Activated CD4-positive, alpha-beta T cell treated with anti-CD3 and anti-CD28 coated beads for 36 hours (primary cell): ENCODE results near the gene RIMBP2. TPM values are rescaled to one million over a fixed set of nuclear protein-coding genes. Genes with fewer than 3 reads are reported as not detected.
A peak's percentile ranks its signal among the peaks of the same experiment; 100 is the strongest.

ENCODE experiments used
- ATAC-seq: fragments of 200-7000 bp; cut with Tn5 transposase; one replicate; pipeline ENCODE4 v1.10.0; 2021; ENCODE audit warnings: mild to moderate bottlenecking, moderate library complexity
- CTCF ChIA-PET: fragments of 350-600 bp; sonication (Branson Sonifier 250); formaldehyde crosslinking; loops from one replicate; lab custom pipeline; 2021; ENCODE audit warnings: antibody characterized with exemption; lab: Charles Lee
- POLR2A ChIA-PET: fragments of 350-600 bp; sonication (Branson Sonifier 250); formaldehyde crosslinking; loops from one replicate; lab custom pipeline; 2021; ENCODE audit warnings: antibody characterized with exemption, inconsistent platforms; lab: Charles Lee
- DNase-seq: peaks from one replicate; pipeline ENCODE4 v3.0.0-alpha.2; 2020
- H3K27ac Mint-ChIP-seq: one replicate; pipeline ENCODE4 v1.8.0; 2021; ENCODE audit warnings: mixed read lengths
- H3K27me3 Mint-ChIP-seq: one replicate; pipeline ENCODE4 v1.8.0; 2021; ENCODE audit warnings: mixed read lengths
- H3K36me3 Mint-ChIP-seq: one replicate; pipeline ENCODE4 v1.8.0; 2021; ENCODE audit warnings: low read depth, mixed read lengths
- H3K4me1 Mint-ChIP-seq: one replicate; pipeline ENCODE4 v1.8.0; 2021; ENCODE audit warnings: mixed read lengths
- H3K4me3 Mint-ChIP-seq: one replicate; pipeline ENCODE4 v1.8.0; 2021; ENCODE audit warnings: mild to moderate bottlenecking, moderate library complexity, mixed read lengths
- H3K9me3 Mint-ChIP-seq: one replicate; pipeline ENCODE4 v1.8.0; 2021; ENCODE audit warnings: low read depth, mixed read lengths
- intact Hi-C, 2 experiments: fragments of 100-400 bp; cut with DNase I in 1 of 2; cut with micrococcal nuclease in 1 of 2; formaldehyde crosslinking; loops; one replicate each; pipeline versions ENCODE4 v1.14.2 to v1.15.1; 2022 to 2024; cut with DNase I, micrococcal nuclease
- total RNA-seq, 2 experiments: library from RNA; stranded (reverse); gene quantifications; one replicate each; pipeline ENCODE4 v1.2.3, GENCODE V29; 2021

The RIMBP2 gene
- total RNA-seq, 2 experiments from 2014 or later, result not detected

DNA sequence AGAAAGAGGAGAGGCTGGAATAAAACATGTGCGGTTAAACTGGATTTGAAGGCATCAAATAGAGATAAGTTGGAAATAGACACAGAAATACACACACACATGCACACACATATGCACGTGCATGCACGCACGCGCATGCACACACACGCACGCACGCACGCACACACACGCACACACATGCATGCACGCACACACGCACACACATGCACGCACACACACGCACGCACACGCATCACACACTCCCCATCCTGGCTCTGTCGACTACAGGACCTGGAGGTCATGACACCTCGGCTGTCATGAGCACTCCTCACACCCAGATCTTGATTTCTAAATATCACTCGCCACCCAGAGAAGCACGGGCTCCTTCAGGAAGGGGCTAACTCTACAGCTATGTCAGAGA is 51.8 kb downstream of the RIMBP2 start:
- no peak overlapping the region for H3K27ac Mint-ChIP-seq
- CTCF ChIA-PET, result no interaction called here
- no peak overlapping the region for H3K4me3 Mint-ChIP-seq
- intact Hi-C loops, result no loop called here
- no peaks in the 10 kb centered on the region for H3K4me1 Mint-ChIP-seq
- ATAC-seq, result no peak
- no peaks in the 10 kb centered on the region for H3K36me3 Mint-ChIP-seq
- no peak for DNase-seq
- H3K27me3 Mint-ChIP-seq, result no peaks in the 10 kb centered on the region
- H3K9me3 Mint-ChIP-seq, result peaks cover 5% of the 10 kb centered on the region
- POLR2A ChIA-PET, result no interaction called here

DNA sequence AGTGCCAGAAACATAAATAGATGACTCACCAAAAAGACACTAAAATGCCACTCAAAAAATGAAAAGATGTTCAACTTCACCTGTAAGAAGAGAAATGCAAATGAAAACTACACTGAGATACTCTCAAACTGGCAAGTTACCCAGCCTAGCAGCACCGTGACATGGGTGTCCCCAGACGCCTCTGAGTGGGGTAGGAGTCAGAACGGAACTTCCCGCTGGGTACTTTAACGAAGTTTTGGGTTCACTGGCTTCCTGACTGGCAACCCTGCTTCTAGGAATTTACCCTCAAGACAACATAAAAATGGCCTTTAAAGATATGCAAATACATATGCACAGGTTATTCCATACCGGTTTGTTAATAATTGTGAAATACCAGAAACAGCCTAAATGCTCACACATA is 52.6 kb downstream of the RIMBP2 start:
- POLR2A ChIA-PET, result no interaction called here
- peaks cover 5% of the 10 kb centered on the region for H3K9me3 Mint-ChIP-seq
- DNase-seq (no peak), ATAC-seq (peak; percentile 30)
- no peak overlapping the region for H3K4me3 Mint-ChIP-seq
- CTCF ChIA-PET, result no interaction called here
- no peak overlapping the region for H3K27ac Mint-ChIP-seq
- intact Hi-C loops, result no loop called here
- peaks cover 3% of the 10 kb centered on the region for H3K27me3 Mint-ChIP-seq
- no peaks in the 10 kb centered on the region for H3K4me1 Mint-ChIP-seq
- no peaks in the 10 kb centered on the region for H3K36me3 Mint-ChIP-seq

DNA sequence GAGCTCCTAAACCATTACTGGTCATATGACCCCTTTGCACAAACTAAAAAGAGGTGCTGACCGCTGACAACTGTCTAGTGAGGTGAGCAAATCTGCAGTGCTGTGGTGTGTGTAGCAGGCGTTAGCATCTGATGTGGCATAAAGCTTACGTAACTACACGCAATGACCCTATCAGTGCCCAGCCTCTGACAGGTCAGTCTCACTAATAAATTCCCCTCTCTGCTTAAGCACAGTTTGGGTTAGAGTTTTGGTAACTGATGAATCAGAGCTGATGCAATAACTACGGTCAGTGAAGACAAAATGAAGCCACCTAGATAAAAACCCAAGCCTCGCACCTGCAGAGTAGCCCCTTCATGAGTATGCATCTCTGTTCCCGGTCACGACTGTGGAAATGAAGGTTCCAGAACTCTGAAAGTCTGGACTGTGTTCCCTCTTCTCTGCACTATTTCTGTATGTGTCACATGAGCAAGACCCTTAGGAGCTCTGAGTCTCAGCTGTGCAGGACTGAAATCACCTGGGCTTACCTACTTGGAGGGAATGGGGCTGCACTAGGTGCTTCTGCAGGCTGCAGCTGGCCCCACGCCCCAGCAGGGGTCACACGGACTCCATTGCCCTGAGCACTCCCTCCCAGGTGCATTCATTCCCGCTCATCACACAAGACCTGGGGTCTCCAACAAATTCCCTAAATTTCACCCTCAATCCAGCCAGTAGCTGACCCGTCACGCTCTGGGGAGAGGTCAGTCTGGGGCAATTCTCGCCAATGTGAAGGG is 54.4 kb downstream of the RIMBP2 start:
- ChIA-PET POLR2A (interaction anchor here (0.5 kb wide), 1 partner anchor 528 kb away, joined by 3 read pairs; no protein-coding TSS in a partner anchor), CTCF (interaction anchor here (0.7 kb wide), 1 partner anchor 1439 kb away, joined by 3 read pairs; no protein-coding TSS in a partner anchor)
- Mint-ChIP-seq H3K4me1 (no peaks in the 10 kb centered on the region), H3K4me3 (no peak overlapping the region), H3K27ac (no peak overlapping the region), H3K9me3 (no peaks in the 10 kb centered on the region), H3K36me3 (no peaks in the 10 kb centered on the region), H3K27me3 (peaks cover 5% of the 10 kb centered on the region)
- DNase-seq (no peak), ATAC-seq (no peak)
- intact Hi-C loops, result no loop called here

DNA sequence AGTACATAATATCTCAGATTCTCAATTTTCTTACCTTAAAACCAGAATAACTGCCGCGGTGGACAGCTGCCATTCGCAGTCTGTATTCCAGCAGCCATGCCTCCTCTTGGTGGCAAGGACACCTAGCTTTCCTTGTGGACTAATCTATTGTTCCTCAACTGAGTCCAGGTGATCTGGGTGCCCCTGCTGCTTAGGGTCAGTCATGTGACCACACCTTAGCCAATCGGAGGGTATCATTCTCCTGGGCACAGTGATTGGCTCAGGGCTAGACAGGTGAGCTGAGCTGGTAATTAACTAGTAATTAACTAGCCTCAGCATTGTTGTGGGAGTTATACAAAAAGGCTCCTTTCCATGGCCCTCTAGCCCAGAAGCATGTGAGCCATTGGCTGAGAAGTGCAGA is 55.0 kb downstream of the RIMBP2 start:
- no peak overlapping the region for H3K4me3 Mint-ChIP-seq
- CTCF ChIA-PET, result no interaction called here
- DNase-seq (no peak), ATAC-seq (no peak)
- H3K27me3 Mint-ChIP-seq, result peaks cover 5% of the 10 kb centered on the region
- H3K36me3 Mint-ChIP-seq, result no peaks in the 10 kb centered on the region
- intact Hi-C loops, result no loop called here
- POLR2A ChIA-PET, result interaction anchor here (0.5 kb wide), 1 partner anchor 529 kb away, joined by 3 read pairs; no protein-coding TSS in a partner anchor
- H3K9me3 Mint-ChIP-seq, result no peaks in the 10 kb centered on the region
- H3K27ac Mint-ChIP-seq, result no peak overlapping the region
- H3K4me1 Mint-ChIP-seq, result no peaks in the 10 kb centered on the region

DNA sequence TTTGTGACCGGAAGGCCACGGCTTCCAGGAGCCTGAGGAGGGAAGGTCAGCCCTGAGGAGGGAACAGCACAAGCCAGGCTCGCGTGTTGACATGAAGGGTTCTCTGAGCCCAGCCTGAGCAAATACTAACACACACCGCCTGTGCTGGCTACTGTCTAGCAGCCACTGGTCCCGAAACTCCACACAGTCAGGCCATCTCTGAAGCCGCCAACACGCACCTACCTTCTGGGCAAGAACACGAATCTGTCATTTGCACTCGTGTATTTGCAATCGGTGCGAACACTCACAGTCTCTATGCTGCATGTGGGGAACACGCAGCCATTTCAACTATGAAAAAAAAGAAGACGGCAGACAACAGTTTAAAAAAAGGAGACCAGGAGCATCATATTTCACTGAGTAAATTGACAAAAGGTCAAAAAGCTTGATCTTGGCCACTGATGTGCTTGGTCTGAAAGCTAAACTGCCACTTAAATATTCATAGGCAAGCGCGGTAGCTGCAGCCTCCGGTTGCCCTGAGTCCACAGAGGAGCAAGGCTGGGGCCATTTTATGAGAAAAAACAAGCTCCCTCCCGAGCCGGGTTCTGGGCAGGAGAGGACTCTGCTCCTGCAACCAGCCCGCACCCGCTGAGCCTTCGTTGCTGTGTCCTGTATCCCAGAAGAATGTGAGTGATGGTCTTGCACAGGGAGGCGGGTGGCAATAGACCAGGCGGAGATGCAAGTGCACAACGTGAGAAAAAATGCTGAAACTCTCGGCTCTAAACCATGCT is 57.8 kb downstream of the RIMBP2 start:
- no peak for DNase-seq
- ATAC-seq, result no peak
- ChIA-PET POLR2A (no interaction called here), CTCF (no interaction called here)
- H3K4me1 Mint-ChIP-seq, result no peaks in the 10 kb centered on the region
- H3K9me3 Mint-ChIP-seq, result peaks cover 6% of the 10 kb centered on the region
- H3K27me3 Mint-ChIP-seq, result peaks cover 8% of the 10 kb centered on the region
- no peaks in the 10 kb centered on the region for H3K36me3 Mint-ChIP-seq
- no peak overlapping the region for H3K4me3 Mint-ChIP-seq
- no peak overlapping the region for H3K27ac Mint-ChIP-seq
- intact Hi-C loops, result no loop called here

DNA sequence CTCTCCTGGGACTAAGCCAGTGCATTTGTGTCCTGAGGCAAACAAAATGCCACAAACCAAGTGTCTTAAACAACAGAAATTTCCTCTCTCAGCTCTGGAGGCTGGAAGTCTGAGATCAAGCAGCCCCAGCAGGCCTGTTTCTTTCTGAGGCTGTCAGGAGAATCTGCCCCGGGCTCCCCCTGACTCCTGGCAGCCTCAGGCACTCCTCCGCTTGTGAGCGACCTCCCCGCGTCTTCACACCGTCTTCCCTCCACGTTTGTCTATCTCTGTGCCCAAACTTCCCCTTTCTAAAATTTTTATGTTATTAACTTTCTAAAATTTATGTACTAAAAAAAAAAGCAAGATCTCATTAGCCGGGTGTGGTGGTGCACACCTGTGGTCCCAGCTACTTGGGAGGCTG is 59.7 kb downstream of the RIMBP2 start:
- ChIA-PET POLR2A (no interaction called here), CTCF (no interaction called here)
- intact Hi-C loops, result no loop called here
- Mint-ChIP-seq H3K27ac (no peak overlapping the region), H3K4me3 (no peak overlapping the region), H3K9me3 (peaks cover 10% of the 10 kb centered on the region), H3K36me3 (no peaks in the 10 kb centered on the region), H3K4me1 (no peaks in the 10 kb centered on the region), H3K27me3 (peaks cover 14% of the 10 kb centered on the region)
- DNase-seq (no peak), ATAC-seq (no peak)

DNA sequence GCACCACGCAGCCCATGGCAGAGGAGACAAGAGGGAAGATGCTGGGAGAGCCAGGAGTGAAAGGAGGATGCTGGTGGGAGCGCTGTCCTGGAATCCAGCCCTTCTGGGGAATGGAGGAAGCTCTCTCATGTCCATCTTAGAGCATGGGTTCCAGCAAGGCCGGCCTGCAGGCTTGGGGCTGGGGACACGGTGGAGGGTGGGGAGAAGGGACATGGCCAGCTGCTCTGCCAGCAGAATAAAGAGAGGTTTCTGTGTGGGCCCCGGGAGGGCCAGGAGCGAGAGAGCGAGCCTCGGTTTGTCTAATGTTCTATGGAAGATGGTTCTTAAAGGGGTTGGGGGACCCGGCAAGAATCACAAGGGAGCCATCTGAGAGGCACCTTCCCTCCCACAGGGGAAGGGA is 60.2 kb downstream of the RIMBP2 start:
- intact Hi-C loops, result no loop called here

DNA sequence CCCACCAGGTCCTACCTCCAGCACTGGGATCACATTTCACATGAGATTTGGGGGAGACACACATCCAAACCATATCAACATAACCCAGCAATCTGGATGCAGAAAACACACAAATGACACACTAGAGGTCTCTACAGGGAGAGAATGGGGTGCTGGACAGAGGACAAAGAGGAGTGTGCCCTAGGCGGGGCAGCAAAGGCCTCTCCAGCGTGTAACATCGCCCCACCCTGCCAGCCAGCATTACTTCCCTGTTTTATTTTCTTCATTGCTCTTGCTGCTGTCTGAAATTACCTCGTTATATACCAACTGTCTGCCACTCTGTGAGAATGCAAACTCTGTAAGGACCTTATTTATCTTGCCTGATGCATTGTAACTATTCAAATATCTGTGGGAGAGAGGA is 61.1 kb downstream of the RIMBP2 start:
- DNase-seq, result no peak
- ChIA-PET CTCF (no interaction called here), POLR2A (no interaction called here)
- no peak overlapping the region for H3K27ac Mint-ChIP-seq
- peaks cover 14% of the 10 kb centered on the region for H3K27me3 Mint-ChIP-seq
- no peak overlapping the region for H3K4me3 Mint-ChIP-seq
- H3K36me3 Mint-ChIP-seq, result no peaks in the 10 kb centered on the region
- intact Hi-C loops, result no loop called here
- no peak for ATAC-seq
- H3K9me3 Mint-ChIP-seq, result peaks cover 10% of the 10 kb centered on the region
- H3K4me1 Mint-ChIP-seq, result no peaks in the 10 kb centered on the region

More for the DNA sequence above, 60.2 kb downstream of the RIMBP2 start:
- POLR2A ChIA-PET, result no interaction called here
- Mint-ChIP-seq H3K27me3 (peaks cover 14% of the 10 kb centered on the region), H3K9me3 (peaks cover 10% of the 10 kb centered on the region), H3K27ac (no peak overlapping the region), H3K36me3 (no peaks in the 10 kb centered on the region), H3K4me1 (no peaks in the 10 kb centered on the region), H3K4me3 (no peak overlapping the region)
- ATAC-seq (no peak), DNase-seq (no peak)
- CTCF ChIA-PET, result no interaction called here

DNA sequence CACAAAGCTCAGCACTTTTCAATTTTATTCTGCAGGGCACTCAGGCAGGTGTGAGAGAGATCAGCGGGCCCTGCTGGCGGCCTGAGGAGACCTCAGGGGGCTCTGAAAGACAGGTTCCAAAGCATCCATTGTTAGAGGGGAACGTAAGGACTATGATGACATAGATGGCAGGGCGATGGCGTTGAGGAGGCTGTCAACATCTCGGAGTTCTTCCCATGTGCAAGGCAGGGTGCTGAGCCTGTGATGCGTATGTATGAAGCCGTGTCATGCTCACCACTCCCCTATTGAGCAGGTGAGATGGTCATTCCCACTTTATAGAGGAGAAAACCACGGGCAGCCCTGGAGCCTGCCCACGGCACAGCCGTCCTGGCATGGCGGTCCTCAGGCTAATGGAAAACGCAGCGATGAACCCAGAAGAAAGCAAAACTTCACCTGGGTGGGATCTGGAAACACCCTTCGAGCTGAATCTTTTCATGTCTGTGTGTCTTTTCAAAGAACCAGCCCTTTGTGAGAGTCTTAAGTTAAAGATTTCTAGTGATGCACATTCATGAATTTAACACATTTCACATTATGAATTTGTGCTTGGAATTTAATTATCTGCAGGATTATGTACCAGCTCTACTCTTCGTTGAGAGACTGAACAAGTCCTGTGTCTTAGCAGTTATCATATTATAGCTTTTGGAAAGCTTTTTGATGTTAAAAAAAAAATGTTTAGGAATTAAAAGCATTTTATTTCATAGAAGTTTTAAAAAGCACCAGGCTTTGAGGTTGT is 64.7 kb downstream of the RIMBP2 start:
- Mint-ChIP-seq H3K27ac (no peak overlapping the region), H3K27me3 (peaks cover 8% of the 10 kb centered on the region), H3K36me3 (no peaks in the 10 kb centered on the region), H3K4me1 (no peaks in the 10 kb centered on the region), H3K9me3 (peaks cover 10% of the 10 kb centered on the region), H3K4me3 (no peak overlapping the region)
- DNase-seq (no peak), ATAC-seq (no peak)
- POLR2A ChIA-PET, result no interaction called here
- CTCF ChIA-PET, result no interaction called here
- intact Hi-C loops, result no loop called here

DNA sequence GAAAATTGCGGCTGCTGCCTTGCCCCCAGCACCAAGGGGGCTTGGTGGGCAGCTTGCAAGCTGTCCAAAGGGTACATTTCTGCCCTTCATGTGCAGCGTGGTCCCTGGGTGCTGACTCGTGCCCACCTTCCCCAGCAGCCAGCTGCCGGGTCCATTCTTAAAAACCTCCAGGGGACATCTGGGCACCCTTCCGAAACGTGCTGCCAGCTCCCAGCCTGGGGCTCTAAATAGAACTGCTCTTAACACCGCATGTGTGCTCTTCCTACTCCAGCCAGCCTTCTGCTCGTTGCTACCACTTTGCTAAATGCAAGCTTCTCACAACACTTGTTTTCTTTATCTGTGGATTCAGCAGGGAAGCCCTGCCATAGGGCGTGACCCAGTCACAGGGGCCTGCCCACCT is 66.0 kb downstream of the RIMBP2 start:
- ChIA-PET CTCF (no interaction called here), POLR2A (no interaction called here)
- no peak overlapping the region for H3K4me3 Mint-ChIP-seq
- ATAC-seq, result no peak
- peaks cover 8% of the 10 kb centered on the region for H3K27me3 Mint-ChIP-seq
- no peak for DNase-seq
- H3K36me3 Mint-ChIP-seq, result no peaks in the 10 kb centered on the region
- H3K4me1 Mint-ChIP-seq, result no peaks in the 10 kb centered on the region
- intact Hi-C loops, result no loop called here
- H3K9me3 Mint-ChIP-seq, result peaks cover 10% of the 10 kb centered on the region
- H3K27ac Mint-ChIP-seq, result no peak overlapping the region

DNA sequence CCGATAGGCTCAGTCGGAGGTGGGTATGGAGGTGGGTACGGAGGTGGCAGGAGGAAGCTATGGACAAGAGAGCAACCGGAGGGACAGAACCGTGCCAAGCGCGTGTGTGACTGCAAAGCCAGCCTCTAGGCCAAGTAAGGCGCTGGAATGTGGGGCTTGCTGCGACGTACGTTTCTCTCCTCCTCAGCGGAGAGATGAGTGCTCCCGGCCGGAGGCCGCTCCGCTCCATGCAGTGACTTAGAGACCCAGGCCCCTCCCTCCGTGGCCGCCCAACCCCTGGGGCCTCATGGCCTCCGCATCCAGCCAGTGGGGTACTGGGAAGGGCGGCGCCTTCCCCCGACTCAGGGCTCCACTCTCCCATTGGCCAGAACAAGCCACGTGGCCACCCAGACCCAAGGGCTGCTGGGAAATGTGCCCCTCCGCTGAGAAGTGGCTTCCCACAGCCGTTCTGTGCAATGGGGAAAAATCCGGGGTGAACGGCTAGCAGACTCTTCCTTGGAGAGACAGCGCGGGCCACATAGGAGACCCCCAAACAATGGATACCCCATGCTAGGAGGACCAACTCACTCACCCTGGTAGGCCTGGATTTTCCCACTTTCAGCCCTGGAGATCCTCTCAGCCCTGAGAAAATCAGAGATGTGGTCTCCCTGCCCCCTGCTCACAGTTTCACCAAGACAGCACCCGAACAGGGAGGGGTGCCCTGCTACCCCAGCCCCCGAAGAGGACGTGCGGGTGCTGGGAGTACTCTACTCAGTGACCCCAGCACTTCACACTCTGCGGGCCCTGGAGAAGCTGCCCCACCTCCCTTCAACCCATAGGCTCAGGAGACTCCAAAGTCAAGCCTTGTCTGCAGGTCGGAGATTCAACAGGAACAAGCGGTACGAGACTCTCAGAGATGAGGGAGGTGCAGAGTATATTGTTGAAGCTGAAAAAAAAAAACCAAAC is 66.7 kb downstream of the RIMBP2 start:
- no peaks in the 10 kb centered on the region for H3K4me1 Mint-ChIP-seq
- peaks cover 7% of the 10 kb centered on the region for H3K27me3 Mint-ChIP-seq
- DNase-seq (no peak), ATAC-seq (no peak)
- POLR2A ChIA-PET, result no interaction called here
- no peak overlapping the region for H3K27ac Mint-ChIP-seq
- intact Hi-C loops, result no loop called here
- H3K4me3 Mint-ChIP-seq, result no peak overlapping the region
- H3K9me3 Mint-ChIP-seq, result peaks cover 9% of the 10 kb centered on the region
- CTCF ChIA-PET, result no interaction called here
- no peaks in the 10 kb centered on the region for H3K36me3 Mint-ChIP-seq
